Naive B cell (primary cell): Measurements from ENCODE around the gene CASTOR2. TPM values are rescaled to one million over a fixed set of nuclear protein-coding genes. Genes with fewer than 3 reads are reported as not detected.
"Not testable (repeated sequence)": the region's sequence is repeated elsewhere in the genome, so short reads cannot be mapped to it uniquely, and the experiment has no call there.

ENCODE experiments used
- ATAC-seq, 2 donors: fragments of 150-1000 bp; cut with Tn5 transposase; 2 replicates each; pipeline ENCODE4 v1.10.0; 2021; ENCODE audit warnings: low read depth in 2 of 2, mild to moderate bottlenecking in 2 of 2, moderate library complexity in 2 of 2
- DNase-seq: peaks from one replicate; pipeline ENCODE4 v3.0.0; 2022
- H3K27ac Mint-ChIP-seq, 6 donors: one replicate each; pipeline ENCODE4 v1.8.0; 2020 to 2022; ENCODE audit warnings: mild to moderate bottlenecking in 6 of 6, mixed read lengths in 6 of 6, moderate library complexity in 5 of 6, inconsistent platforms in 2 of 6
- H3K27me3 Mint-ChIP-seq, 3 donors: one replicate each; pipeline ENCODE4 v1.8.0; 2021 to 2022; ENCODE audit warnings: mixed read lengths in 3 of 3, mild to moderate bottlenecking in 1 of 3
- H3K36me3 Mint-ChIP-seq, 2 donors: one replicate each; pipeline ENCODE4 v1.8.0; 2020 to 2022; ENCODE audit warnings: mixed read lengths in 2 of 2, inconsistent platforms in 1 of 2, mild to moderate bottlenecking in 1 of 2
- H3K4me1 Mint-ChIP-seq, 3 donors: one replicate each; pipeline ENCODE4 v1.8.0; 2020 to 2022; ENCODE audit warnings: mixed read lengths in 3 of 3, inconsistent platforms in 1 of 3, mild to moderate bottlenecking in 1 of 3, moderate library complexity in 1 of 3
- H3K4me3 Mint-ChIP-seq, 8 donors: one replicate each; pipeline ENCODE4 v1.8.0; 2020 to 2022; ENCODE audit warnings: mild to moderate bottlenecking in 8 of 8, mixed read lengths in 8 of 8, moderate library complexity in 8 of 8, inconsistent platforms in 2 of 8
- H3K9me3 Mint-ChIP-seq, 7 donors: one replicate each; pipeline ENCODE4 v1.8.0; 2020 to 2022; ENCODE audit warnings: mixed read lengths in 7 of 7, mild to moderate bottlenecking in 5 of 7, inconsistent platforms in 2 of 7, moderate library complexity in 1 of 7
- polyA plus RNA-seq, 6 donors: library from polyadenylated mRNA; unstranded; fragments of 300-500 nt; fragmentation: Illumina TruSeq; gene quantifications; one replicate each; pipeline ENCODE4 v1.2.3, GENCODE V29; 2021; ENCODE audit warnings: low read depth in 6 of 6

The CASTOR2 gene
- polyA plus RNA-seq, 6 donors from 2014 or later = 0.22 to 0.81 (median 0.40) TPM; not detected in 1

DNA sequence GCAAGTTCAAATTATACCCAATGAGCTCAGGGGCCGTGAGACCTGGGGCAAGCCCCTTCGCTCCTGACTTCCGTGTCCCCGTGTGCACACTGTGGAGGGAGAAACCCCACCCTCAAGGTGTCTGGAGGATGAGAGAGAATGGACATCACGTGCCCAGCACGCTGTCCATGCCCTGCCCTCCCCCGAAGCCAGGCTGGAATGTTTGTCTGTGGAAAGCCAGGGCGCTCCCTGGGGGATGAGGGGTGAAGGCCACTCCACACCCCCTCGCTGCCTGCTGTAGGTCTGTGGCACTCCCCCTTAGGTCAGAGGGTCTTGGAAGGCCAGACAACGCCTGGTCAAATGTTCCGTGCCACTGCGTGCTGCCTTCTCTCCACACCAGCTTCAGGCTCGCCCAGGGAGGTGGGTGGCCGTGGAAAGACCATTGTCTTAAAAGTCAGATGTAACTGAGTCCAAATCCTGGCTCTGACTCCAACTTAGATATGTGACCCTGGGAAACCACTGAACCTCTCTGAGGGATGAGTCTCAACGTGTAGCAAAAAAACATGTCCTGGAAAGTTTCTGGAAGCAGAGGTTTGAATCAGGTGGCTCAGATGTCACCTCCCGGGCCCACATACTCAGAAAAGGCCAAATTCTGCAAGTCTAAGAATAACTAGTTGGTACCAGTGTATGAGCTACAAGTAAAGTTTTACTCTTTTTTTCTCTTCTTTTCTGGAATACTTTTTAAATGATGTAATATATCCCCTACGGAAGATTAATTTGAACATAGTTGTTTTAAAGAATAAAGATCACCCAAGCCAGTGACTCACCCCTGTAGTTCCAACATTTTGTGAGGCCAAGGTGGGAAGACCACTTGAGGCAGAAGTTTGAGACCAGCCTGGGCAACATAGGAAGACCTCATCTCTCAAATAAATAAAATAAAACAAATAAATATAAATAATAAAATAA, 84.2 kb downstream of the CASTOR2 start:
- Mint-ChIP-seq H3K27ac (peak overlapping the region in 1 of 6 donors; percentile 38), H3K36me3 (peaks cover 5 to 9% of the 10 kb centered on the region in 2 donors), H3K27me3 (no peaks in the 10 kb centered on the region), H3K9me3 (no peaks in the 10 kb centered on the region), H3K4me1 (peaks cover 0 to 2% (median 0%) of the 10 kb centered on the region in 3 donors), H3K4me3 (no peak overlapping the region)
- DNase-seq (no peak), ATAC-seq (no peak)

DNA sequence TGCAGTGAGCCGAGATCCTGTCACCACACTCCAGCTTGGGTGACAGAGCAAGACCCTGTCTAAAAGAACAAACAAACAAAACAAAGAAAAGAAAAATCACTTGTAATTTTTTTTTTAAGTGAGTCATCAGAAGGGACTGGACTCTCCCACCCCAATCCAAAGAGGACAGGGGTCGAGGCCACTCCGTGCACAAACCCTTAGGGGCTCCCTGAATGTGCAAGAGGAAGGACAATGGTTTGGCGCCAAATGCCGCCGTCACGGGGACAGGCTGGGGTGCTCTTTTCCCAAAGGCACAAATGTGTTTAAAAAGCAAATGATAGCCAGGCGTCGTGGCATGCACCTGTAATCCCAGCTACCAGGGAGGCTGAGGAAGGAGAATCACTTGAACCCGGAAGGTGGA, 85.3 kb downstream of the CASTOR2 start:
- ATAC-seq = no peak
- H3K27me3 Mint-ChIP-seq = no peaks in the 10 kb centered on the region
- DNase-seq = no peak
- H3K36me3 Mint-ChIP-seq = peaks cover 5 to 9% of the 10 kb centered on the region in 2 donors
- H3K4me1 Mint-ChIP-seq = peaks cover 0 to 2% (median 0%) of the 10 kb centered on the region in 3 donors
- no peak overlapping the region for H3K4me3 Mint-ChIP-seq
- H3K27ac Mint-ChIP-seq = peak overlapping the region in 2 of 6 donors; percentile 32 to 58
- H3K9me3 Mint-ChIP-seq = no peaks in the 10 kb centered on the region

DNA sequence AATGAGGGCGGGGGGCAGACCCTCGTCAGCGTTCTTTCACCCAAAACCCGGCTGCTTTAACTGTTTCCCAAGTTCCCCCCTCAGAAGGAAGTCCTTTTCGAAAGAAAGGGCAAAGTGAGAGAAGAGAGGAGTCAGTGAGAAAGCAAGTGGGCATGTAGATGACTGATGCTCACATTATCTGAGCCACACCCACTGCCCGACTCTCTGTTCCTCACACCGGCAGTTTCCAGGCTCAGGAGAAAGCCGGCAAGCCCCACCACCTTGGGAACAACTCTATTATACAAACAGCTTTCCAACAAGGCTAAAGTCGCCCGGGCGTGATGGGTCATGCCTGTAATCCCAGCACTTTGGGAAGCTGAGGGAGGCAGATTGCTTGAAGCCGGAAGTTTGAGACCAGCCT, 86.0 kb downstream of the CASTOR2 start:
- DNase-seq (no peak), ATAC-seq (no peak)
- H3K4me1 Mint-ChIP-seq = peaks cover 0 to 2% (median 0%) of the 10 kb centered on the region in 3 donors
- H3K27ac Mint-ChIP-seq = no peak overlapping the region
- H3K9me3 Mint-ChIP-seq = no peaks in the 10 kb centered on the region
- no peaks in the 10 kb centered on the region for H3K27me3 Mint-ChIP-seq
- H3K36me3 Mint-ChIP-seq = peaks cover 5 to 9% of the 10 kb centered on the region in 2 donors
- no peak overlapping the region for H3K4me3 Mint-ChIP-seq

DNA sequence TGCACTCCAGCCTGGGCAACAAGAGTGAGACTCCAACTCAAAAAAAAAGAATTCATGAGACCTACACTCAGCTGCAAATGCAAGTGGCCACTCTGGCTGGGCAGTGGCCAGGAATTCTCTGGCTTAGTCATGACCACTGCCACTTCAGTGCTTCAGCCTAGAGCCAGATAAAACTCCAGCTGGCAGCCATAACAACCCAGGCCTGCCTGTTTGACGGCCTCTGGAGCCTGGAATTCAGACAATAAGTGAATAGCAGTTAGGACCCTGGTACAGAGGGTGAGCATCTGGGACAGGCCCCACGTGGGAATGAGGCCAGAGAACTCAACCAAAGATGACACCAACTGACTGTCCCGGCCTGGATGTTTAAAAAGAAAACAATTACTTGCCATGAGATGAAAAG, 90.2 kb downstream of the CASTOR2 start:
- H3K27me3 Mint-ChIP-seq = no peaks in the 10 kb centered on the region

DNA sequence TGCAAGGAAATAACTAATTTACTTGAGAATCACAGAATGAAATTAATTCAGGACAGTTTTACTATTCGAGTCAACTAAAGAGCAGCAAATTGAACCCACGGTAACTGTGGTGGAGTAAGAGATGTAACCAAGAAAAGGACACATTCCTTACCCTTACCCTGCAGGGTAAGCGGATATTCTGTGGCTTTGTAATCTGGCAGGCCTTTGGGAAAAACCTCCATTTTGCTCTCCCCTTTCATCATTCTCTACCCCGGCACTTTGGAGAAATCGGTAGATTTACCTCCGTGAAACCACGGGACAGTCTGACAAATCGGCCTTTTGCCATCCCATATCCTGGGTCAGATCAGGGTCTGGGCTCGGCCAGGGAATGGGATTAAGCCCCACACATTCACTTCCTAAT, 90.7 kb downstream of the CASTOR2 start:
- H3K4me1 Mint-ChIP-seq = peaks cover 0 to 2% (median 0%) of the 10 kb centered on the region in 3 donors
- peaks cover 0 to 22% of the 10 kb centered on the region in 2 donors for H3K36me3 Mint-ChIP-seq
- no peak for DNase-seq
- H3K9me3 Mint-ChIP-seq = no peaks in the 10 kb centered on the region
- H3K4me3 Mint-ChIP-seq = no peak overlapping the region
- no peaks in the 10 kb centered on the region for H3K27me3 Mint-ChIP-seq
- no peak for ATAC-seq
- H3K27ac Mint-ChIP-seq = no peak overlapping the region

More for the DNA sequence above, 90.2 kb downstream of the CASTOR2 start:
- no peak overlapping the region for H3K4me3 Mint-ChIP-seq
- DNase-seq (no peak), ATAC-seq (no peak)
- peaks cover 0 to 2% (median 0%) of the 10 kb centered on the region in 3 donors for H3K4me1 Mint-ChIP-seq
- H3K36me3 Mint-ChIP-seq = peaks cover 0 to 22% of the 10 kb centered on the region in 2 donors
- H3K9me3 Mint-ChIP-seq = no peaks in the 10 kb centered on the region
- peak overlapping the region in 1 of 6 donors; percentile 66 for H3K27ac Mint-ChIP-seq

DNA sequence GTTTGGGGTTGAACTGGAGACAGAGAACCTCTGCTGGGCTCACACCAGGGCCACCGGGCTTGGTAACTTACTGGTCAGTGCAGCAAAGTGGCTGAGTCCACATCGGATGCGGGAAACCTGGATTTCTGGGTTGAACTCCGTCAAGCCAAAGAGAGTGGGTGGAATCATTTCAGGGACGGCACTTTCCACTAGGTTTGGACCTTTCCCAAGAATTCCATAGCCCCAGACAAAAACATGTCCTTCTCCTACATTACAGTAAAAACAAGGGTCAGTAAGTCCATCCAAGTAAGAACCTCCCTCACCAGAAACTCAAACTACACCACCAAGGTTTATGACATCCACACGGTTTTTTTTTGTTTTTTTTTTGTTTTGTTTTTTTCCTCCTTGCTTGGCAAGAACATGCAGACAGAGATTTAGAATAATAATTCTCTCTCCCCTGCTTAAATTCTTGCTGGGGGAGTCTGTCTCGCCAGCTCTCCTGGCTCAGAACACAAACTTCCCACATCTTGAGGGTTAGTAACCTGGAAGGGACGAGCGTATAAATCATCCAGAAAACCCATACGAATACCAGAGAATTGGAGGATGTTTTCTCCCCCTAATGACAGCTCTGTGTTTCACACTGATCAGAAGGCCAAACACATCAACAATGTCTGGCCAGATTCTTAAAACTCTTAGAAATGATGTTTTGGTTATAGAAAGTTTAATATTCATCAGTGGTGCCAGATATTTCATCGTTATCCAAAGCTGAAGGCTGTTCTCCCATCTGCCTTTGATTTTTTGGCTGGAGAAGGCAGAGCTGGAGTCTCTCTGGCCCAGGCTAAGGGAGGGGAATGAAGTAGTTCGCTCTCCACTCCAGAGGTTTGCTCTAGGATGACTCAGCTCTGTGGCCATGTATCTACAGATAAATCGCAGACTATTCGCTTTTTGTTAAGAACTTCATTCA, 91.6 kb downstream of the CASTOR2 start:
- Mint-ChIP-seq H3K9me3 (no peaks in the 10 kb centered on the region), H3K4me3 (no peak overlapping the region), H3K27me3 (no peaks in the 10 kb centered on the region), H3K27ac (peak overlapping the region in 1 of 6 donors; percentile 75), H3K36me3 (peaks cover 0 to 23% of the 10 kb centered on the region in 2 donors), H3K4me1 (peaks cover 0 to 2% (median 0%) of the 10 kb centered on the region in 3 donors)
- no peak for DNase-seq
- no peak for ATAC-seq

DNA sequence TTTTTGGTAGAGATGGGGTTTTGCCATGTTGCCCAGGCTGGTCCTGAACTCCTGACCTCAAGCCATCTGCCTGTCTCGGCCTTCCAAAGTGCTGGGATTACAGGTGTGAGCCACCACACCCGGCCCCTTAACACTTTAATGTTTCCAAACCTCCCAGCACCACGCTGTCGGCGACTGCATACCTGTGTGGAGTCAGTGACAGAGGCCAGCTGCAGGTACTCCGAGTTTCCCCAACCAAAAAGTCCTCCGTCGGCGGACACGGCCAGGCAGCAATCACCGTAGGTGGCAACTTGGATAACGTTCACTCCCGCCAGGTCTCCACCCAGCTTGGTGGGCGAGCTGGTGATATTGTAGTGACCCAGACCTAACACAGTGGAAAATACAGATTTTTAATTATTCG, 93.9 kb downstream of the CASTOR2 start:
- peaks cover 11 to 30% of the 10 kb centered on the region in 2 donors for H3K36me3 Mint-ChIP-seq
- peaks cover 0 to 6% (median 3%) of the 10 kb centered on the region in 3 donors for H3K4me1 Mint-ChIP-seq
- peak overlapping the region in 2 of 6 donors; percentile 29 to 83 for H3K27ac Mint-ChIP-seq
- no peaks in the 10 kb centered on the region for H3K27me3 Mint-ChIP-seq
- no peaks in the 10 kb centered on the region for H3K9me3 Mint-ChIP-seq
- no peak overlapping the region for H3K4me3 Mint-ChIP-seq
- ATAC-seq (no peak), DNase-seq (no peak)

DNA sequence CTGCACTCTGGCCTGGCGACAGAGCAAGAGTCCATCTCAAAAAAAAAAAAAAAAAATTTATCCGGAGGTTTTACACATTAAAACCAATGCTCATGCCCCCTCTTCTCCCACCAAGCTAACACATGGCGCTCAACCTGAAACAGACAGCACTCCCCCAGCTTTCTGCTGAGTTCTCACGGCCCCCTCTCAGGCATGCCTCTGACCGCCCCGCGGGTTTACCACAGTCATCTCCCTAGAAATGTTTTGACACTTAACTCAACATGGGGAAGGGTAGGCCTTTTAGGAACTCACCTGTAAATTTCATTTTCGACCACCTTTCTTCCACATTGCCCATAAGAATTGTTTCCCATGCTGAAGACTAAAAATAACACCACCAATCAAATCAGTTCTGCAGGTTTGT, 99.8 kb downstream of the CASTOR2 start:
- ATAC-seq (no peak), DNase-seq (no peak)
- Mint-ChIP-seq H3K36me3 (peaks cover 17 to 26% of the 10 kb centered on the region in 2 donors), H3K4me3 (no peak overlapping the region), H3K27me3 (no peaks in the 10 kb centered on the region), H3K4me1 (peaks cover 0 to 8% (median 6%) of the 10 kb centered on the region in 3 donors), H3K27ac (peak overlapping the region in 1 of 6 donors; percentile 49), H3K9me3 (no peaks in the 10 kb centered on the region)

DNA sequence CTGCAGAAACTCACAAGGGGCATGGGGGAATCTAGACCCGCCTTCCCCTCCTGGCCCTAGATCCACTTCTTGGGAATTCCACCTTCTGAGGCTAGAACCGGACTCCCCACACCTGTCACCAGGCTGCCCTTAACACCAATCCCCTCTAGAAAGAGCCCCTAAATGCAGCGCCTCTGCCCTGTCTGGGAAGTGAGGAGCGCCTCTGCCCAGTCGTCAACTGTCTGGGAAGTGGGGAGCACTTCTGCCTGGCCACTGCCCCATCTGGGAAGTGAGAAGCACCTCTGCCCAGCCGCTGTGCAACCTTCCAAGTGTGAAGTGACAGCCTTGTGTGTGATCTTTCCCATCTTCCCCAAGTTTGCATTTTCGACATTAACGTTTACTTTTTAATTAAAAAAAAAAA, 100.3 kb downstream of the CASTOR2 start:
- ATAC-seq = no peak
- peaks cover 17 to 26% of the 10 kb centered on the region in 2 donors for H3K36me3 Mint-ChIP-seq
- no peaks in the 10 kb centered on the region for H3K9me3 Mint-ChIP-seq
- H3K27me3 Mint-ChIP-seq = no peaks in the 10 kb centered on the region
- H3K4me1 Mint-ChIP-seq = peaks cover 0 to 8% (median 6%) of the 10 kb centered on the region in 3 donors
- no peak for DNase-seq
- no peak overlapping the region for H3K4me3 Mint-ChIP-seq
- H3K27ac Mint-ChIP-seq = no peak overlapping the region

DNA sequence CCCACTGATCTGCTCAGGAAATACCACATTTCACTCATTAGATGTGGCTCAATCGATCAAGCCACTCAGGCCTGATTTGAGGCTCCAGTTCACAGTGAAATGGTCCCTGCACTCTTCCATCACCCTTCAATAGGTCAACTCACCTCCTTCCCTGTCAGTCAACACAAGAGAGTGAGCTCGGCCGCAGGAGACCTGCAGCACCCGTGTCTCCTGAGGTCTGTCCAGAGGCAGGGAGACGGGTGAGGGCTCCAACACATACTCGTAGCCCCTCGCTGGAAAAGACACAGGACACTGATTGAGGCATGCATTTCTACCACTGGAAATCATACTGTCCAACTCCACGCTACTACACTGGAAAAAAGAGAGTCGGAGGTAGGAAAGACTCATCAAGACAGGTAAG, 102.0 kb downstream of the CASTOR2 start:
- no peak for ATAC-seq
- Mint-ChIP-seq H3K27ac (no peak overlapping the region), H3K4me1 (peaks cover 0 to 8% (median 4%) of the 10 kb centered on the region in 3 donors), H3K27me3 (no peaks in the 10 kb centered on the region), H3K36me3 (peaks cover 17 to 20% of the 10 kb centered on the region in 2 donors), H3K4me3 (peak overlapping the region in 1 of 8 donors; percentile 18), H3K9me3 (no peaks in the 10 kb centered on the region)
- DNase-seq = no peak

DNA sequence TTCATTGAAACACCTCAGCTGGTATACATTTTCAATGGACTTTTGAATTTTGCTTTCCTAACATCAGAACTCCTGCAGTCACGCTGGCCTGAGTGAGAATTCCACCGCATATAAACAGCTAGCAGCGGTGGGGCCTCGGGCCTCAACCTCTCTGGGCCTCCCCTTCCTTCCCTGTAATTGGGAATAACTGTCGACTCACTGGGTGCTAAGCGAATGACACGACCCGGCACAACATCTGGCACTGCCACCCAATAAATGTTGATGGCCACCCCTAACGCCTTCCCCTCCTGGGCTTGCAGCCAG, 108.4 kb downstream of the CASTOR2 start:
- Mint-ChIP-seq H3K36me3 (peaks cover 0 to 4% of the 10 kb centered on the region in 2 donors), H3K4me1 (peaks cover 4 to 18% (median 11%) of the 10 kb centered on the region in 3 donors), H3K9me3 (no peaks in the 10 kb centered on the region), H3K27ac (peak overlapping the region; percentile 95 to 98 (median 98)), H3K27me3 (no peaks in the 10 kb centered on the region), H3K4me3 (peak overlapping the region; percentile 91 to 96 (median 94))
- ATAC-seq = peak; percentile 4 to 5
- DNase-seq = peak; percentile 6

DNA sequence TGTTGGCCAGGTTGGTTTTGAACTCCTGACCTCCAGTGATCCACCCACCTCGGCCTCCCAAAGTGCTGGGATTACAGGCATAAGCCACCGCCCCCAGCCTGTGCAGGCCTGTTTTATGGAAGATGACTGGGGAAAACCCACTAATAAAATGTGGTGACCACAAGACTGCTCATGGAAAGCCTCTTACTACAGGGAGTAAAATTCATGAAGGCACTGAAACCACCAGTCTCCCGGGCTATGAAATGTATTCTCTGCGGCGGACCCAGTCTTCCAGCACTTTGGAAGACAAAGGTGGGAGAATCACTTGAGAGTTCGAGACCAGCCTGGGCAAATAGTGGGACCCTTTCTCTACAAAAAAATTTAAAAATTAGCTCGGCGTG, 109.7 kb downstream of the CASTOR2 start:
- not testable (repeated sequence) for H3K27me3 Mint-ChIP-seq, DNase-seq, H3K9me3 Mint-ChIP-seq, H3K36me3 Mint-ChIP-seq, ATAC-seq
- Mint-ChIP-seq H3K4me3 (peak overlapping the region; percentile 90 to 95 (median 94)), H3K27ac (peak overlapping the region; percentile 53 to 98 (median 94)), H3K4me1 (peaks cover 4 to 18% (median 11%) of the 10 kb centered on the region in 3 donors)
